H1 (cell line): ENCODE data around the gene CEMP1. TPM values are rescaled to one million over a fixed set of nuclear protein-coding genes. Genes with fewer than 3 reads are reported as not detected.

Source experiments
- CTCF ChIA-PET: fragments of 300-600 bp; sonication (Branson Sonifier 250); formaldehyde crosslinking; loops from one replicate; lab custom pipeline; 2021; ENCODE audit not compliant: partially characterized antibody; lab: Charles Lee
- POLR2A ChIA-PET: fragments of 300-600 bp; sonication (Branson Sonifier 250); formaldehyde crosslinking; loops from one replicate; lab custom pipeline; 2021; ENCODE audit warnings: inconsistent platforms; ENCODE audit not compliant: partially characterized antibody; lab: Charles Lee
- DNase-seq, 2 experiments: peaks; one replicate each; pipeline versions ENCODE4 v3.0.0 to v3.0.0-alpha.2; 2010 to 2022; ENCODE audit warnings: low spot score in 2 of 2, low read depth in 1 of 2, mixed read lengths in 1 of 2
- FAIRE-seq: peaks from 2 replicates; lab custom pipeline; 2011; peaks lifted over from hg19 to GRCh38; lab: Jason Lieb, UNC
- H2AFZ ChIP-seq: 2 replicates; pipeline ENCODE4 v1.8.1; 2012; ENCODE audit warnings: low read length, inconsistent platforms
- H2AK5ac ChIP-seq: 2 replicates; pipeline ENCODE4 v1.6.1; 2013; ENCODE audit warnings: low read depth, low read length
- H2BK120ac ChIP-seq: replicated peaks from 2 replicates; pipeline ENCODE3; 2013; ENCODE audit warnings: low read depth, low read length, inconsistent platforms
- H2BK12ac ChIP-seq: 2 replicates; pipeline ENCODE4 v1.6.1; 2013; ENCODE audit warnings: low read depth, low read length
- H2BK15ac ChIP-seq: 2 replicates; pipeline ENCODE4 v1.6.1; 2013; ENCODE audit warnings: low read length
- H2BK20ac ChIP-seq: 2 replicates; pipeline ENCODE4 v1.6.1; 2013; ENCODE audit warnings: low read length
- H2BK5ac ChIP-seq: 2 replicates; pipeline ENCODE4 v1.6.1; 2013; ENCODE audit warnings: low read depth, low read length
- H3K14ac ChIP-seq: 2 replicates; pipeline ENCODE4 v1.6.1; 2013; ENCODE audit warnings: inconsistent platforms; ENCODE audit not compliant: insufficient read length
- H3K18ac ChIP-seq: 2 replicates; pipeline ENCODE4 v1.6.1; 2013; ENCODE audit warnings: low read length; ENCODE audit errors: extremely low read depth
- H3K23ac ChIP-seq: 2 replicates; pipeline ENCODE4 v1.6.1; 2013; ENCODE audit warnings: inconsistent platforms; ENCODE audit not compliant: insufficient read length
- H3K23me2 ChIP-seq: 2 replicates; pipeline ENCODE4 v1.6.1; 2013; ENCODE audit warnings: low read depth, low read length
- H3K27ac ChIP-seq: 2 replicates; pipeline ENCODE4 v1.6.1; 2011; ENCODE audit warnings: low read depth, low read length, inconsistent platforms
- H3K27me3 ChIP-seq, 4 experiments: replicated peaks in 1 of 4; 1 replicate in 1 of 4; 2 replicates in 3 of 4; pipeline versions ENCODE4 v1.6.1 to v1.8.1; 2011 to 2013; ENCODE audit warnings: low read length in 3 of 4, mild to moderate bottlenecking in 3 of 4, inconsistent platforms in 2 of 4, mixed read lengths in 2 of 4, moderate library complexity in 1 of 4; ENCODE audit not compliant: control insufficient read depth in 3 of 4, insufficient read depth in 3 of 4; ENCODE audit errors: extremely low read depth in 1 of 4
- H3K36me3 ChIP-seq, 4 experiments: 2 replicates each; pipeline versions ENCODE4 v1.6.1 to v1.8.1; 2011 to 2013; ENCODE audit warnings: mild to moderate bottlenecking in 4 of 4, low read length in 3 of 4, moderate library complexity in 2 of 4, control low read depth in 1 of 4, inconsistent platforms in 1 of 4; ENCODE audit not compliant: insufficient read depth in 4 of 4, control insufficient read depth in 2 of 4
- H3K4ac ChIP-seq: replicated peaks from 2 replicates; pipeline ENCODE3; 2013; ENCODE audit warnings: low read length, low read depth, mixed read lengths, inconsistent platforms; ENCODE audit not compliant: insufficient read length
- H3K4me1 ChIP-seq, 4 experiments: replicated peaks in 1 of 4; 1 replicate in 1 of 4; 2 replicates in 3 of 4; pipeline versions ENCODE4 v1.6.1 to v1.8.1; 2011 to 2013; ENCODE audit warnings: low read length in 3 of 4, inconsistent platforms in 2 of 4, mixed read lengths in 1 of 4; ENCODE audit not compliant: insufficient read depth in 4 of 4, control insufficient read depth in 3 of 4
- H3K4me2 ChIP-seq, 2 experiments: 2 replicates each; pipeline versions ENCODE4 v1.6.1 to v1.8.1; 2011 to 2013; ENCODE audit warnings: low read depth in 2 of 2, low read length in 2 of 2, control low read depth in 1 of 2, inconsistent platforms in 1 of 2, mild to moderate bottlenecking in 1 of 2; ENCODE audit not compliant: insufficient read depth in 1 of 2
- H3K4me3 ChIP-seq, 4 experiments: fragments of 200-600, 300-600 bp in 1 of 4; sonication (generic), shearing (Covaris generic), sonication (Bioruptor Twin) in 1 of 4; 2 replicates each; pipeline versions ENCODE4 v1.5.1 to v1.8.1; 2011 to 2016; ENCODE audit warnings: low read length in 4 of 4, low read depth in 3 of 4, control low read depth in 2 of 4, inconsistent platforms in 2 of 4, mild to moderate bottlenecking in 2 of 4, mixed read lengths in 1 of 4, moderate library complexity in 1 of 4; ENCODE audit not compliant: insufficient read depth in 2 of 4; ENCODE audit errors: extremely low read depth in 1 of 4
- H3K56ac ChIP-seq: replicated peaks from 2 replicates; pipeline ENCODE3; 2013; ENCODE audit warnings: low read depth, mild to moderate bottlenecking, mixed read lengths, low read length, inconsistent platforms; ENCODE audit not compliant: insufficient read length
- H3K79me1 ChIP-seq: 2 replicates; pipeline ENCODE4 v1.6.1; 2013; ENCODE audit warnings: low read depth, low read length, control low read depth
- H3K79me2 ChIP-seq, 2 experiments: 2 replicates each; pipeline versions ENCODE4 v1.6.1 to v1.8.1; 2012 to 2013; ENCODE audit warnings: low read length in 2 of 2, mild to moderate bottlenecking in 2 of 2, inconsistent platforms in 1 of 2; ENCODE audit not compliant: insufficient read depth in 2 of 2, control insufficient read depth in 1 of 2
- H3K9ac ChIP-seq, 4 experiments: replicated peaks in 1 of 4; 1 replicate in 1 of 4; 2 replicates in 3 of 4; pipeline versions ENCODE4 v1.6.1 to v1.8.1; 2011 to 2013; ENCODE audit warnings: low read depth in 3 of 4, low read length in 3 of 4, control low read depth in 2 of 4, mild to moderate bottlenecking in 2 of 4, moderate library complexity in 2 of 4, inconsistent platforms in 1 of 4; ENCODE audit errors: extremely low read depth in 1 of 4
- H3K9me3 ChIP-seq, 2 experiments: 2 replicates each; pipeline versions ENCODE4 v1.6.1 to v1.8.1; 2012 to 2013; ENCODE audit warnings: mild to moderate bottlenecking in 2 of 2, moderate library complexity in 2 of 2, control low read depth in 1 of 2, inconsistent platforms in 1 of 2, low read depth in 1 of 2, low read length in 1 of 2, mixed read lengths in 1 of 2; ENCODE audit not compliant: insufficient read depth in 2 of 2
- H4K20me1 ChIP-seq, 2 experiments: replicated peaks in 1 of 2; 2 replicates each; pipeline versions ENCODE3 to v1.8.1; 2011 to 2013; ENCODE audit warnings: inconsistent platforms in 2 of 2, low read length in 2 of 2, mild to moderate bottlenecking in 1 of 2; ENCODE audit not compliant: insufficient read depth in 2 of 2, control insufficient read depth in 1 of 2
- H4K5ac ChIP-seq: 2 replicates; pipeline ENCODE4 v1.6.1; 2013; ENCODE audit warnings: low read length, low read depth, mixed read lengths, inconsistent platforms; ENCODE audit not compliant: insufficient read length
- H4K8ac ChIP-seq: 2 replicates; pipeline ENCODE4 v1.8.0; 2013; ENCODE audit warnings: mild to moderate bottlenecking, moderate library complexity, low read length, inconsistent platforms; ENCODE audit not compliant: insufficient read depth; ENCODE audit errors: extremely low read depth
- H4K91ac ChIP-seq: replicated peaks from 2 replicates; pipeline ENCODE3; 2013; ENCODE audit warnings: low read length, mixed read lengths, inconsistent platforms; ENCODE audit not compliant: insufficient read length
- POLR2A ChIP-seq, 2 experiments: IDR thresholded peaks; 1 replicate in 1 of 2; 2 replicates in 1 of 2; pipeline ENCODE4 v1.6.1; 2011; ENCODE audit warnings: low read depth in 2 of 2, low read length in 2 of 2, mild to moderate bottlenecking in 2 of 2; ENCODE audit errors: control extremely low read depth in 1 of 2
- ZNF274 ChIP-seq: IDR thresholded peaks from 2 replicates; pipeline ENCODE4 v1.7.0; 2012; ENCODE audit warnings: low read length, borderline replicate concordance; ENCODE audit errors: extremely low read depth
- WGBS, 2 experiments: shearing (Covaris generic) in 1 of 2; methylation state at CpG; one replicate each; pipeline versions ENCODE4 v1.1.6 to v1.1.7; 2013 to 2015; ENCODE audit warnings: low lambda C conversion rate in 2 of 2, mixed read lengths in 2 of 2, inconsistent platforms in 1 of 2, low coverage in 1 of 2, missing lambda C conversion rate in 1 of 2; ENCODE audit not compliant: insufficient replicate concordance in 2 of 2, insufficient coverage in 1 of 2, insufficient read length in 1 of 2; ENCODE audit errors: extremely low coverage in 1 of 2, missing lambda C conversion rate in 1 of 2; 5-methylcytosine and 5-hydroxymethylcytosine counted together
- polyA plus RNA-seq, 7 experiments: library from polyadenylated mRNA; depleted of rRNA in 3 of 7; stranded (reverse) in 5 of 7; unstranded in 2 of 7; fragments of >200 nt in 5 of 7; fragments of 200-250 nt in 2 of 7; gene quantifications; 1 replicate in 5 of 7; 2 replicates in 1 of 7; 4 replicates in 1 of 7; pipeline versions ENCODE4 v1.2.1 to v1.2.3, GENCODE V29; 2011 to 2013; ENCODE audit warnings: missing spikeins in 2 of 7, mixed read lengths in 2 of 7
- total RNA-seq: library from RNA; stranded (reverse); fragmentation: NEBNext Ultra II Directional; extraction: Animal tissue kit (Norgen Biotek cat#: 25700); gene quantifications from 2 replicates; pipeline ENCODE4 v1.2.1, GENCODE V29; 2021

The CEMP1 gene
- total and polyA plus RNA-seq, 2 of the 8 experiments (the other 6 are each of a cell fraction or from before 2014, with no cell fraction given) = not detected

GRCh38 chr16:2515180-2515851, 15.9 kb downstream of the CEMP1 start:
- Histone ChIP-seq H3K9me3 (no peaks in the 10 kb centered on the region), H3K4me2 (peak overlapping the region; percentile 85 to 88), H4K8ac (peak overlapping the region; percentile 80; the same call in 1 of the 2 replicates), H3K23ac (no peak overlapping the region), H3K79me2 (peaks cover 26 to 53% of the 10 kb centered on the region in 2 experiments), H4K91ac (no peak overlapping the region), H3K18ac (no peak overlapping the region), H2BK120ac (no peak overlapping the region), H3K36me3 (no peaks in the 10 kb centered on the region; a peak in 1 of 8 replicates), H3K23me2 (peaks cover 8% of the 10 kb centered on the region; the same call in 1 of the 2 replicates), H2BK20ac (no peak overlapping the region), H3K14ac (no peak overlapping the region), H2BK12ac (peak overlapping the region; percentile 27; the same call in 1 of the 2 replicates), H4K20me1 (peaks cover 31 to 38% of the 10 kb centered on the region in 2 experiments), H2AFZ (no peak overlapping the region), H3K27ac (0 out of 2 replicates have a peak overlapping the region, but pooled peaks have one; percentile 59), H3K4me1 (peaks cover 4 to 37% (median 22%) of the 10 kb centered on the region in 4 experiments), H2BK15ac (no peak overlapping the region), H3K27me3 (peaks cover 0 to under 1% (median 0%) of the 10 kb centered on the region in 4 experiments; a peak in 2 of 7 replicates), H3K79me1 (peaks cover 24% of the 10 kb centered on the region), H3K9ac (peak overlapping the region in 3 of 4 experiments; percentile 65 to 94 (median 91); a peak in 4 of 7 replicates), H2AK5ac (no peak overlapping the region), H3K4ac (no peak overlapping the region), H4K5ac (no peak overlapping the region), H3K56ac (no peak overlapping the region), H2BK5ac (no peak overlapping the region; the same call in 1 of the 2 replicates), H3K4me3 (peak overlapping the region; percentile 77 to 99 (median 84); a peak in 7 of 8 replicates)
- ChIA-PET CTCF (interaction anchor here (0.6 to 1.4 kb wide), 7 partner anchors 11 to 321 kb away, joined by 3 to 4 read pairs (median 3); no protein-coding TSS in a partner anchor), POLR2A (interaction anchor here (0.5 to 5.6 kb wide), 14 partner anchors 9 to 520 kb away, joined by 3 to 44 read pairs (median 4); partner anchors contain the start of gene CEMP1)
- FAIRE-seq (no peak), DNase-seq (no peak)
- 82% methylated on average over 14 of the region's 14 CpGs; no CpG with 5 or more reads in 1 of the 2 experiments for WGBS, 2 experiments
- TF ChIP-seq POLR2A (IDR thresholded peaks at IDR 0.05; ENCODE audit: control extremely low read depth in 1 of 2, low read depth in 2 of 2, low read length in 2 of 2) (peak in 1 of 2 experiments; percentile 25; a peak in 1 of 3 replicates), ZNF274 (no peak)
